NCI-H2227 (cell line): ENCODE results near the gene CDH2.

ENCODE experiments used
- DNase-seq: peaks from one replicate; lab custom pipeline; 2025; ENCODE audit not compliant: unreplicated experiment; lab: John Stamatoyannopoulos, UW

Gene CDH2

DNA sequence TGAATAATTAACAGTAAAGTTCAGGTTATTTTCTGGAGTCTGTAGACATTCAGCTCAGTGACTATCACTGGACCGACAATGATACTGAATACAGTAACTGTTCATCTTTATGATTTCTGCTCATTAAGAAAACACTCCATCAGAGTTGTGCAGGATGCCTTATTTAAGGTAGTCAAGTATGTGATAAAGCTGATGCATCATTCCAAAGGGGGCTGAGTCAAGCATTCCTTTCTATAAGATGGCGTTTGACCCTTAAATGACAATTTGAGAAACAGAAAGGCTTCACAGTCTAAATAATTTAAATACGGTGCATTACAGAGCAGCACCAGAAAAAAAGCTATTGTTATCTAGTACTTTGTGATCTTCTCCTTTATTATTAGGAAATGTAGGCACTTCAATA is 131.1 kb downstream of the CDH2 start:
- no peak for DNase-seq

DNA sequence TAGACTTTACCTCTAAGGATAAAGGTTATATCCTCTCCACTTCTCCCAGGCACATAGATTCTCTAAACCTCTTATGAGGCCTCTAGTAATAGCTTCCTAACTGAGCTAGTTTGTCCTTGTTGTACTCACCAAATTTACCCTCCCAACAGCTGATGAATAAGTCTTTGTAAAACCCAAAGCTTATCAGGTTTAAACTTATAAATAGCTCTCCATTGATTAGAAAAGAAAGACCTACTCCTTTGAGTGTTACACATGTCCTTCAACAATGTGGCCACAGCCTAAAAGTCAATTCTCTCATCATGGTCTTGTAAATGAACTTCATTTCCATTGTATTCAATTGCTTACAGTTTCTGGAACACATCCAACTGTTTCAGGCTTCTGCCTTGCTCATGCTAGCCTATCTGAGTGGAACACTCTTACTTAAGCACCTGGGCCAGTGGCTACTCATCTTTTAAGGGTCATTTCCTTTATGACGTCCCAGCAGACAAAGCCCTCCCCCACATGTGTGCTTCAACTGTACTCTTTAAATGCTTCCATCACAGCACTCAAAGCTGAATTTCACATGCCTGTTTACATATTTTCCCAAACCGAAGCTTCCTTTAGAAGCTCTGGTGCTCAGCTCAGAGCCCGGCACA is 131.6 kb downstream of the CDH2 start:
- DNase-seq = peak; percentile 56

DNA sequence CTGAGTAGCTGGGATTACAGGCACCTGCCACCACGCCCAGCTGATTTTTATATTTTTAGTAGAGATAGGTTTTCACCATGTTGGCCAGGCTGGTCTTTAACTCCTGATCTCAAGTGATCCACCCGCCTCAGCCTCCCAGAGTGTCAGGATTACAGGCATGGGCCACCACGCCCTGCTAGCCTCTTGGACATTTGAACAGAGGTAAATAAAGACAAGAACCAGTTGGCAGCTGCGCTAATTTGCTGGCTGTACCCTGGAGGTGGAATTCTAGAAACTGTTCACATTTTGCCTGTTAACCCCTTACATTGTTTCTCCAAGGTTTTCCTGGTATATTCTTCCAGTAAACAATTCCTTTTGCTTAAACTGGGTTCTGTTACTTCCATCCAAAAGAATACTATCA is 132.9 kb downstream of the CDH2 start:
- DNase-seq = no peak

DNA sequence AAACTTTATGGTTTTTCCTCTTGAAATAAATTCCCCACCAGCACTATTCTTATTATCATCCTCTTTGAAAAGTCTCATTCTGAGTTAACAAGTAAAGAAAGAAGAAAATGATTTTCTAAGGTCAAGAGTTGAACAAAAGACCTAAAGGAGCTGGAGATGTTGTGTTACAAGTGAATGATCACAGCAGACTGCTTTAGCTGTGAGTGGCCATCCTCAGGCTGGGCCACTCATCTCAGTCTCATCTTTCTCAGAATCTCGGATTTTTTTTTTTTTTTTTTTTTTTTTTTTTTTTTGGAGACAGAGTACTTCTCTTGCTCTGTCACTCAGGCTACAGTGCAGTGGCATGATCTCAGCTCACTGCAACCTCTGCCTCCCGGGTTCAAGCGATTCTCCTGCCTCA is 133.3 kb downstream of the CDH2 start:
- no peak for DNase-seq

DNA sequence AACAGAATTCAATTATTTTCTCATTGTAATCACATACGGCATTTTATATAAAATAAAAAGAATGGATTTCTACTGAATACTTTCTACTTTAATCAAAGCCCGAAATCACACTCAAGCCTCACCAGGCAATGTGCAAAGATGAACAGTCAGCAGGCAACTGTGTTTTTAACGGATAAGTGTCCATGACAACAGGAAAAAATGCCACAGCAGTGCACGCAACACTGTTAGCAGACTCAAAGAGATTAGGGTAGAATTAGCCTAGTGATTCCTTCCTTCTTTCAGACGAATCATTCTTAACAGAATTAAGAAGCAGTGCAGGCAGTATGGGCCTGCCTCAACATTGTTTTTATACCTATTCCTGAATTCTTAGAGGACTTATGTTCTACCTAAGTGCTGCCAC is 135.6 kb downstream of the CDH2 start:
- DNase-seq = peak; percentile 24

DNA sequence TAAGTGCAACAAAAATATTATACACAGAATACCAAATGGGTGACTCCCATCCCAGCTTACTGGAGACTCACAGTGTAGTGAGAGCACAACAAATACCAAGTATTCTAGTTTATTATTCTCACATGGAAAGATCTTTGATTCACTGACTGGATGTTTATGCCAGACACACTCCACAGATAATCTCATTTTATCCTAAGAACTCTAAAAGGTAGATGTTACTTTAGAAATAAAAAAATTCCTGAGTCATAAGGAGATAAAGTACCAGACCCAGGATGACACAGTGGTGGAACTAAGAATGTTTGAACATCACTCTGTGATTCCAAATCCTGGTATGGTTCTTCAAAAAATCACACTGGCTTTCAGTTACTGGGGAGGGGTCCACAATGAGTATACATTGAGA is 136.2 kb downstream of the CDH2 start:
- DNase-seq = no peak

DNA sequence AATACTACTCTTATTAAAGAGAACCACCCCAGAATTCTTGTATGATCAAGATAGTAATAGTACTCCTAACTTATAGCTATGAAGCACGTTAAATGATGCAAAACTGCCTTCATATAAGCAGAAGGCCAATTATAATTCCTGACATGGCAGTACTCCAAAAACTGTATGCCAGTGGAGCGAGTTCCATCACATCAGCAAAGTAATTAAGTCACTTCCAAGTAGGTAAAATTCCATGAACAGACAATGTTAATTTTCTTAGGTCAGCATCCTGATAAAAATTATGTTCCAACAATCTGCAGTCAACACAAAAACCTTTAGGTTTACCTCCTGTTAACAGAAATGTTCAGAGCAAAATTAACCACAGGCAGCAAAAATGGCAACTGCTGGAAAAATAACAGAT is 136.7 kb downstream of the CDH2 start:
- no peak for DNase-seq

DNA sequence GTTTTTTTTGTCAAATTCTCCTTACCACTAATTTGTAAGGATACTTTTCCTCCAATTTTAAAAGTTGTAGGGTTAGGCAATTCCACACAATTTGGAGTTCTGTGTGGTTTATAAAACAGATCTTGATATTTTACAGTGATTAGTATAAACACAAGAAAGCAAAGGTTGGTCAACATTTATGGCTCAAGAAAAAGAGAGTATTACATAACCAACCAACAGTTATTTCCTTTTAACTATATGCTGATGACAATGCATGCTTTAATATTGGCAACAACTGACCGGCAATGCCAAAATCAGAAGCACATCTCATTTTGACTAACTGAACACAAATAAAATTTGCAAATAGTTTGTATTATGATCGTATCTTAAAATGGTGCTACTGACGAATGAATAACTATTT is 137.2 kb downstream of the CDH2 start:
- no peak for DNase-seq

DNA sequence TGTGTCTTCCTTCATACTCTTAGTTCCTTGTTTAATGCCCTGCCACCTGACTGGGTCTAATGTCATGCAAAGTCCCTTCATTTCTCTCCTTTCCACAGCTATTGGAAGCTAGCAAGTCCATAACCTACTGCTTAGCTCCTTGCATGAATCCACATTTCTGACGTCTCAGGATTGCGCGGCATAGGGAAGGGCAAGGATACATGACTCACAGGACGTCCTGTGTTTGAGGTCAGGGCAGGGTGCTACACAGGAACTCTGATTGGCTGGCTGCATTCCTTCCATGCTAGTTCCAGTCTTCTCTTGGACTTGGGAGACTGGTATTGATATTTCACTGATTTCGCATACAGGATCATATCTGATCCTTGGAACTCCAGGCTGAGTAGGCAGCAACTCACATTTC is 137.9 kb downstream of the CDH2 start:
- no peak for DNase-seq

DNA sequence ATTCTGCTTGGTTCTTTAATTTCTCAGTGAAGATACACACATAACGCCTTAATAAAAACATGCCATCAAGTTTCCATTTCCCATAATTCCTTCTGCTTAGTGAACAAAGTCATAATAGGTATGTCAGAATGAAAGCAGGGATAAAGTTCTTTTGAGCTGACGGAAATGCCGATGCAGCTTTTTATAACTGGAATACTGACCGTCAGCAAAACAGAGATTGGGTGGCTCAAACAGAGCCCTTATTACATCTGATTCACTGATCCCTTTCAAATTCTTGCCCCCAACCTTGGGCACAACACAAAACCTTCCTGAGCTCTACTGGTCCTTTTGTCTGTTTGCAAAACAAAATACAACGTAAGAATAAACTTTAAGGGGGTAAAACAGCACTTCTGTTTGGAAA is 140.4 kb downstream of the CDH2 start:
- DNase-seq = no peak

DNA sequence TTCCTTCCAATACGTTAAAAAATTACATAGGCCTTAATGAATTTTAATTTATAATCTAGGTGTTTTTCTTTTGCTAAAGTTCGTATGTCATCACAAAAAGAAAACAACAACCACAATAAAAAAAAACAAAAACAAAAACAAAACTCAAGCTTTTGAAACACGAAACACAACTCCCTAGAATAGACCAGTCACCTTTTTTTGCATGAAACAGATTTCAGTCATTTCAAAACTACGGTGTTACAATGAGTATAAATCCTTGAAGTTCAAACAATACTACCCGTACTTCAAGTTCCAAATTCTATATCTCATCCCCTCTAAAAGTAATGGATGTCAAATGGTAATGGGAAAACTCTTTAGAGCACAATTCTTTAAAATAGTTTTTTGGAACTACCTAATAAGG is 142.4 kb downstream of the CDH2 start:
- DNase-seq = no peak

DNA sequence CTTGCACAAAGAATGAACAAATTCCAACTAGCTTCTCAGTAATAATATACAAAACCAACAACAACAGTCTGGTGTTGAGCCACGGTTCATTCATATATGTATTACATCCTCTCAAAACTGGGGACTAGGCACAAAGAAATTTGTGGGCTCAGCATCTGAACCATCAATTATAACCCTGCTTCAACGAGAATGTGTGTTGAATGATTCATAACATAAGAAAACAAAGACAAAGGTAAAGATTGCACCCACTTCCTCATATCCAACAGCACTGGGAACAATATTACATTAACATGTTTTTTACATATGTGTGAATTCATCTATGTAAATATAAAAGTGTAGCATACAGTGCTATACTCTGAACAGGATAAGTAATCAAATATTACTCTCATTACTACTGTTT is 144.8 kb downstream of the CDH2 start:
- no peak for DNase-seq

DNA sequence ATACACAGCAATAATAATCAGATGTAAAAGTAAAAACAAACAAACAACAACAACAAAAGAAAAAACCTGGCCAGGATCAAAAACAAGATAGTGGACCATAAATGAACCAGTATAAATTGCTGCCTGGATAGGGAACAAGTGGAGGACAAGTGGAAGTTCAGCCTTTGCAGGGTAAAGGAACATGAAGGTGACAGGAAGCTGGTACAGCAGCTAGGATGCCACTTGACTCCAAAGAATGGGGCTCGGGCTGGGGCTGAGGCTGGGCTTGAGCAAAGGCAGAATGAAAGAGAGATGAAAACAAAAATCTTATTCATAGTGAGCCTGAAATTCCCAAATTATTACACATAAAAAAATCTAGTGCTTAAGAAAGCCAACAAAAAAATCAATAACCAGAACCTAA is 146.5 kb downstream of the CDH2 start:
- DNase-seq = no peak

DNA sequence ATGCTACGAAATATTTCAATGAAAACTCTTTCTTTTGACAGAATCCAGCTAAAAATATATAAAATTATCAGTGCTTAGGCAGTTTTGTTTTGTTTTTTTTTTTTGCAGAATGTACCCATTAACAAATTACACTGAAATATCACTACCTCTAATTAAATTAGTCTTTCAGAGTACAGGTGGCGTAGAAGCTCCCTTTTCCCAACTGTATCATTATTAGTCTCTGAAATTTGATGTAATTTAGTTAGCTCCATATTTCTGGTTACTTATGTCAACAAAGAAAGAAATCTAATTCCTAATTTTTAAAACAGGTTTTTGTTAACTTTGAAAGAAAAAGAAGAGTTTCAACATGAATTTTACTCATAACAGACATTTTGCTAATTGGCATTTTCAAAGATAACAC is 149.2 kb downstream of the CDH2 start:
- no peak for DNase-seq

DNA sequence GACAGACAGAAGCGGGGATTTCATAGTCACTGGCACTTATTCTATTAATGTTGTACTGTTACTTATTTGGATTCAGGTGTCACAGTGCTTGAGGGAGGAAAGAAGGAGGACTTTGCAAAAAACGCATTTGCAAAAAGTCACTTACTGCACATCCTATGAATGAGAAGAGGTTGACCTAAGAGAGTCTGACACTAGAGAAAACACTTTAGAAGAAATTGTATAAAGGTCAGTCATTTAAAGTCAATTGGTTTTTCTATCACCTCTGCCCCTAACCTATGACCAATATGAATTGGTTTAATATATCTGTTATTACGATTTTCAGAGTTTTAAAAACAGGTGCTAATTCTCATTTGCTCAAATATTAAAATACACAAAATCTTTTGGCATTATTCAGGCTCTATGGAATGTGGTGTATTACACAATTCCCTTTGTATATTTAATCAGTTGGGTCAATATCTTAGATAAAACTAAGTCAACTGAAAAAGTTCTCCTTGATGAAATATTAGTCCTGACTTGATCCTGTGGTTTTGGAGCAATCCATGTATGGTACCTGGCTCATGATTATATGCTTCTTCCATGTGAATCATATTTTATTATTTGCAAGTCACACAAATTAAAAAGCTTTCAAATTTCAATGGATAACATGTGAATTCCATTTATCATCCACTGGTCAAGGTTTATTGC is 157.4 kb downstream of the CDH2 start:
- no peak for DNase-seq

DNA sequence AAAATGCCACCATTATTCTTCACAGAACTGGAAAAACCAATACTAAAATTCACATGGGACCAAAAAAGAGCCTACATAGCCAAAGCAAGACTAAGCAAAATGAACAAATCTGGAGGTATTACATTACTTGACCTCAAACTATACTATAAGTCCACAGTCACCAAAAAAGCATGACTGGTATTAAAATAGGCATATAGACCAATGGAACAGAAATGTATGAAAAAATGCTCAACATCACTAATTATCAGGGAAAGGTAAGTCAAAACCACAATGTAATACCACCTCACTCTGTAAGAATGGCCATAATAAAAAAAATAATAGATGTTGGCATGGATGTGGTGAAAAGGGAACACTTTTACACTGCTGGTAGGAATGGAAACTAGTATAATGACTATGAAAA is 158.6 kb downstream of the CDH2 start:
- DNase-seq = no peak

DNA sequence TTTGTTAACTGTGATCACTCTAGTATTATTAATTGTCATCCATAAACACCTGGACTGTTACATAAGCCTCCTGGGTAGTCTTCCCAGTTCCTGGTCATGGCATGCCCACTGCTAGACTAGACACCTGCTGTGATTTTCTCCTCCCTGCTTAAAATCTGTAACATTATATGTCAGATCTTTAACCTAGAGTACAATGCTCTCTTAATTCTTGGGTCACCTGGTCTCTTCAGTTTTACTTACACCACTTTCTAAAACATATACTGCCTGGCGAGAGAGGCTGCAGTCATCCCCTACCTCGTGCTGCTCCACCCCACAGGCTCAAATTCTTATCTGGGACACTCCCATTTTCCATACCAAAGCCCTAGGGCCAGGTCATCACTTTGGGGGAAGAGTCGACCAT is 161.3 kb downstream of the CDH2 start:
- no peak for DNase-seq

DNA sequence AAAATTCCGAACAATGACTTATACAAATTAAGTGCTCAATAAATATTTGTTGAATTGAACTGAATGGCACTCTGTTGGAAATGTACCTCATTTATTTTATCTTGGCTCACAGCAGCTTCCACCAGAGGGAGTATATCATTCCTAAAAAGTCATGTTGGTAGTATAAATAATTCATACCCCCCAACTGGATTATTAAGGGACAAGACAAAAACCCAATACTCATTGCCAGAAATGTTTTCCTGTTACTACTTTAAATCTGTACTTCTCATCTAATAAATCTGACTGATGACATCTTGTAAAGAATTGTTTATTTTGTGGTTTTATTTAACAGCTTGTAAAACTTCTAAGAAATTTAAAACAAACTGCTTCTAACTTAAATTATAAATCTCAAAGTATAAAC is 163.9 kb downstream of the CDH2 start:
- no peak for DNase-seq

DNA sequence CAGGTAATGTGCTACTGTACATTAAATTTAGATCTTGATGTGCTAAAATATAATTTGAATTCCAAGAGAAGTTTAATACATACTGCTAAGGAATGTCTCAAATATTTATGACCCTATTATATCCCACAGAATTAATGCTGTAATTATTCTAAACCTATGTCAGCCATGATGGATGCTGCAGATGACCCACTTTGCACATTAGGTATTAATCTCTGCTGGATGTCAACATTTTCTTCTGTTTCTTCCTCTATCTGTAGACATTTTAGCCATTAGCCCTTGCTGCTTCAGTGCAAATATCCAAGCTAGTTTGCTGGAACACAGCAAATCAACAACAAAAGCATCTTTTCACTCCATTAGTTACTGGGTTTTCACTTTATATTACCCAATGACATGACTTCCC is 164.6 kb downstream of the CDH2 start:
- DNase-seq = no peak

DNA sequence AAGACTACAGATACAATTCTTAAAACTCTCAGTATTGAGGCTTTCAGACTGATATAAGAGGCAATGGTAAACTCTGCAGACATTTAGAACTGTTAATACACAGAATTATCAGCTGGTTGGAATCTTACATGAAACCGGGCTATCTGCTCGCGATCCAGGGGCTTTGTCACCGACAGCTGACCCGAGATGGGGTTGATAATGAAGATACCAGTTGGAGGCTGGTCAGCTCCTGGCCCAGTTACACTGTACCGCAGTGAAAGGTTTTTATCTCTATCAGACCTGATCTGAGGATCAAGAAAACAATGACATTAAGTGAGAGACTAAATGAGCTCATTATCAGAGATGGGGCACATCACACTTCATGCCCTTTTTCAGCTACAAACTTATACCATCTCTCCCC is 167.3 kb downstream of the CDH2 start:
- no peak for DNase-seq

DNA sequence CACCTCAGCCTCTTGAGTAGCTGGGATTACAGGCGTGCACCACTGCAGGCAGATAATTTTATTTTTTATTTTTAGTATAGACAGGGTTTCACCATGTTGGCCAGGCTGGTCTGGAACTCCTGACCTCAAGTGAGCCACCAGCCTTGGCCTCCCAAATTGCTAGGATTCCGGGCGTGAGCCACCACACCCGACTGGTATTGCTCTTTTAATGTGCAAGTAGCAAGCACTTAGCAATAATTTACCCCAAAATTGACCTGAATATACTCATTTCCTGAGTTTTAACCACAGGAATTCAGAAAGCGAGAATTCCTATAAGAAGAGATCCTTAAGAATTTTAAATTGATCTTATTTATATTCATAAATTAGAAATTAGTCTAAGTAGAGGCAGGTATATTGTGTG is 169.1 kb downstream of the CDH2 start:
- no peak for DNase-seq

DNA sequence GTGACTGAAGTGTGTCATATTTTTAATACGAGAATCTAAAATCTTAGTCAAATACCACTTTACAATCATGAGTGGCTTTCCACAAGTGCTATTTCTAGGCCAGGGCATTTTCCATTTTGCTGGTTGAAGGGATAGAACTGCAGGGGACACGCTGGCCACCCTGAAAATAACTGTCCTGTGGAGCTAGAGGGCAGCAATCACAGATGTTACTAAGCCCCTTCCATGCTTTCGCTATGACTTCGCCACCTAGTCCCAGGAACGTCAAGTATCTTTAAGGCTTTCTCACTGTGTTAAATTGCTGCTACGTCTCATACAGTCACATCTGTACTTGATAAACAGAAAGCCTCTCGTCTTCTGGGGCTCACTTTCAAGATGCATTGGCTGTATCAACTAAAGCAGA is 171.8 kb downstream of the CDH2 start:
- DNase-seq = no peak

DNA sequence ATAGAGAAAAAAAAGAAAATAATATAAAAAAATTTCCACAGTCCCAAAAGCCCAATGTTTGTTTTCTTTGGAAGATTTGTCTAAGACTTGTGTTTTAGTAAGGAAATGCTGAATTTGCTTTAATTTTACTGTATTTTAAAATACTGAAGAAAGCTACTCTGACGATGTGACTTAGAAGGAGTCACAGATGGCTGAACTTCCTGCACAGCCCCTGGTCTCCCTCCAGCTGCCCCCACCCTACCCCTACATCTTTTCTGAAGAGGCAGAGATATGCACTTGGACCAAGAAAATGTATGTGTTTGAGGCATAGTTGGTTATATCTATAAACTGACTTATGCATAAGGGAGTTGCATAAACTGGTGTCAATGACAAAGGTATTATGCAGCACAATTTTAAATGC is 172.3 kb downstream of the CDH2 start:
- no peak for DNase-seq
